ENCODE measurements around the gene ABCG1.
A peak's percentile ranks its signal among the peaks of the same experiment; 100 is the strongest.
"Not testable (repeated sequence)": the region's sequence is repeated elsewhere in the genome, so short reads cannot be mapped to it uniquely, and the experiment has no call there.

ABCG1 gene

GRCh38 chr21:42218836-42219605 lies at the start of gene ABCG1:
ABCG1 (plus strand) TSS chr21:42219140; CDS start chr21:42219263, 123 bp downstream.
- no peak for DNase-seq (ENCODE audit: low read depth in 3 of 3)

DNA sequence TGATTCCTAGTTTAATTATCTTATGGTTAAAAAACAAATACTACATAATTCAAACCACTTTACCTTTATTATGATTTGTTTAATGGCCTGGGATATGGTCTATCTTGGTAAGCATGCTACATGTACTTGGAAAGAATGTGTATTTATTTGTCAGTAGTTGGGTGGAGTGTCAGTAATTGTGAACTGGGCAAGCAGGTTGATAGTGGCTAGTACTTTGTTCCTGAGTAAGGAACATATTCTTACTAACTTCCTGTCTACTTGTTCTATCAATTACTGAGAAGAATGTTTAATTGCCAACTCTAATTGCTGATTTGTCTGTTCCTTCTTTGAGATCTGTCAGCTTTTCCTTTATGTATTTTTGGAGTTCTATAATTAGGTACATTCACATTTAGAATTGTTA lies 49.2 kb upstream of the ABCG1 start:
- DNase-seq (ENCODE audit: low read depth in 3 of 3) = no peak

DNA sequence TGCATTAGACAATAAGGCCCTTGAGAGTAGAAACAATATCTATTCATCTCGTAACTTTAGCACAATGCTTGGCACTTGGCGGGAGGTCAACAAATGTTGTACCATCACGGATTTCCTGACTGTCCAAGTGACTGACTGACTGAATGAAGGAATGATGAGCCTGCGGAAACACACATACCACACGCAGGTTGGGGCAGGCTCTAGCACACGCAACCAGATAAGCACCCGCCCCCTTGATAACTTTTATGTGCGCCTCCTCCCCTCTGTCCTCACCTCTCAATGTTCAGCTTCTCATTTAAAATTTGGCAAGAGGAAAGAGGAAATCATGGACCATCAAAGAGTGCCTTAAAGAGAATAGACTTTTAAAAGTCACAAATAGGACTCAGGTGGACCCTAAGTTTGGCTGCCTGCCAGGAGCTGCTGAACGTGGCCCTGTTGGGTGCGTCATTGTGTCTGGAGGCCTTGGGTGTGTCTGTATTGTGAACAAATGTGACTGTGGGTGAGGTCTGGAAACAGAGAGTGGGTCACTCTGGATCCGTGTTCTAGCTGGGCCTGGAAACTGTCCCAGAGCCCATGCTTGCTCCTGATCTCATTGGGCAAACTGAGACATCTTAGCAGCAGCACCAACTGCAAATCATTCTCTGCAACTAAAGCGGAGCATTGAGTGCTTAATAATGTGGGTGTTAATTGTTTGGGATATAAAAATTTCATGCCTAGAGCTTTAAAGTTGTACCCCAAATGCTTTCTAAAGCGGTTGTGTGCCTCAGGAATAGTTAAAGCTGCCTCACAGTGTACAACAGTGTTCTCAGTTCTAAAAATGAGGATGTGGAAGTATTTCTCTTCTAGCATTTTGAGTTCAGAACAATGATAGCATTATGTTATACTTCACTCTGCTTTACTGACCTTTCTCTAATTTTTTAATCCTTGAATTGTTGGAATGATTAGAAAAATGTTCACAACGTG lies 47.6 kb upstream of the ABCG1 start:
- DNase-seq (ENCODE audit: low read depth in 3 of 3) = no peak

DNA sequence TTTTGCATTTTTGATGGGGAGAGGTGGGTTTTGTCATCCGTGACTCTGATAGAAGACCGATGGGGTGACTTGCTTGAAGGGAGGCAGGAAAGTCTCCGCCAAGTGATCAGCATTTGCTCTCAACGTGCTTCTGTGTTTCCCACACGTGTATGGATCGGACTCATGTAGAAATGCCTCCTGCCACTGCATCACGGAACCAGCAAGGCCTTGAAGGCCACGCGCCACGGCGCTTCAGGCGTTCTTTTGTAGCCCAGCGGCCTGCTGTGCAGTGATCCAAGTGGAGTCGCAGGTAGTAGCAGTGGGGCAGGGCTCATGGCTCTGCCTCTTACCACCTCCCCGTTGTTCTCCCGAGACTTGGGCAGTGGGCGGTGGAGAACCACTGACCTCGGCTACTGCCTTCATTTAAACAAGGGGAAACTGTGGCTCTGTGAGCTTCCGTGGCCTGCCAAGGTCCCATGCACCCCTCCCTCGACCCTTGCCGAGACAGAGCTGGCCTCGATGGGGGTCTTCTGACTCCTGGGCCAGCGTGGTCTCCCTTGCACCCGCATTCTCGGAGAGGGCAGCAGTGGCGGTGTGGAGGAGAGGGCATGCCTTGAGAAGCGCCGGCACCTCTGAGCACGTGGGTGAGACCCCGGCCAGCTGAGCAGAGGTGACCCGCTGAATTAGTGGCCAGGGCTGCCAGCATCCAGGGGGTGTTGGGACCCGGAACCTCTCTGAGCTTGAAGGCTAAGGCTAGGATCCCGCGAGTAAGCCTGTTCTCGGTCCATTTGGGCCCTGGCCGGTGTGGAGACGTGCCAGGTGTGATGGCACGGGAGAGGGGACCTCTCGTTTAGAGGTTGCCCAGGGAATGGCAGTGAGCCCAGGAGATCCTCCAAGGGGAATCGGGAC lies 46.1 kb upstream of the ABCG1 start:
- no peak for DNase-seq (ENCODE audit: low read depth in 3 of 3)

DNA sequence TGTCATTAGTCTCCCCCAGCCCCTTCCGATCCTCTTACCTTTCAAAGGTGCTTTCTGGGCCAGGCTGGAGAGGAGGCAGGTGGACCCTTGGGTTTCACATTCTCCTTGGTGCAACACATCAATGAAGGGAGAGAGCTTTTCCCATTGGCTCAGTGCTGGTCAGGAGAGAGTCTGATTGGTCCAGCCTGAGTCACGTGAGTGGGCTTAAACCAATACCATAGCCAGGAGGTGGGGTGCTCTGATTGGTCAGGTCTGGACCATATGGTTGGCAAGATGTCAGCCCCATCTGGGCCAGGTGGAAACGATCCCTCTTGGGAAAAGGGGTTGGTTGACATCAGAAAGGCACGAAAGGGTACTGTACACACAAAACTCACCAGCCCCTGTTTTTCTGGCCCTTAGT lies 44.8 kb upstream of the ABCG1 start:
- no peak for DNase-seq (ENCODE audit: low read depth in 3 of 3)

DNA sequence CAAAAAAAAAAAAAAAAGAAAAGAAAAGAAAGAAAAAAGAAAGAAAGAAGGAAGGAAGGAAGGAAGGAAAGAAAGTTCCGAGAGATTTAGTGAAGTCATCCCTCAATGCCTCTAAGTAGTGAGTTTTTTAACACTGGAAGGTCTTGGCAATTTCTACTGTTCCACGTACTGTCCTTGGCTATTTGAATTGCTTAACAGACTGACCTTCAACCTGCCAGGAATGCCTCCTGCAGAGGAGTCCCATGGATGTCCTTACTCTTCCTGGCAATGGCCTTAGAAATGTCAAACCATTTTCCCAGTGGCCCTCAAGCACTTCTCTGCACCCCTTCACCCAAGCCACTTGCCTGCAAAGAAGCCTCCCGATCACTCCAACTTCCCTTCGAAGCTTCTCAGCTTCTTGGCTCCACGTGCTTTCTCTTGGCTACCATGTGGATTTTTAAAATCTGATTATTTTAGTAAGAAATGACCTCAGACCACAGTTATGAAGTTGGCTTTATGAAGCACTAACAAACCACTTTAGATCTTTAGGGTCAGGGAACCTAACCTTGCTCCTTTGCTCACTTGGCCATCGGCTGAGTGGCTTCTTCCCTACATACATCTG lies 43.7 kb upstream of the ABCG1 start:
- no peak for DNase-seq (ENCODE audit: low read depth in 3 of 3)

DNA sequence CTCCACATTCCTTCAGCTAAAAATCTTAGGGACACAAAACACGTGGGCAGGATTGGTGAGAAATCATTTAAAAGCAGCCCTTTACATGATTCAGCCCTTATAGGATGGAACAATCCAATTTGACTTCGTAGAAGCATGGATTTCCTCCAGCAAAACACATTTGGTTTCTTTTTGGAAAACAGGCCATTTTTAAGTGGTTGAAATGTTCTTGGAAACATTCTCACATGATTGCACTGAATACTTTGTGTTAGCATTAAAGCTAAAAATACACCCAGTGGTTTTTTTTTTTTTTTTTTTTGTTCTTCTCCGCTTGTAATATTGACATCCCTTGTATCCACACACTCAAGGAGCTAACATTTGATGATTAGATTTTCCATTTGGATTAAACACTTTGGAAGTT lies 42.1 kb upstream of the ABCG1 start:
- DNase-seq (ENCODE audit: low read depth in 3 of 3) = no peak

DNA sequence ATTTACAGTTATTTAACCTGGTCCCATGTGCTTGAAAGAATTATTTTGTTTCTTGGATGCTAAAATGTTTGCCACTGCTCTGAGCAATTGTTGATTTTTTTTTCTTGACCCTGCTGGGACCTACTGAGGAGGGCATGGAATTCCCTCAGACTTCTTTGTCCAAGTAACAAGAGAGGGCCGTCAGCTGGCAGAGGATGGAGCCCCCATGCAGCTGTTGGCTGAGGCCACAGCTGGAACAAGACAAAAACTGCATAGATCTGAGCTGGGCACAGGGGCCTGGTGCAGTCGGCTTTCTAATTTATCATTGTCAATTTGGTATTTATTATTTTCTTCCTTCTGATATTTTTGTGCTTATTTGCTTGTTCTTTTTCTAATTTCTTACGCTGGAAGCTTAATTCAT lies 39.6 kb upstream of the ABCG1 start:
- DNase-seq (ENCODE audit: low read depth in 3 of 3) = no peak

- not testable (repeated sequence) for DNase-seq (ENCODE audit: low read depth in 3 of 3)
These were observed 38.9 kb upstream of the ABCG1 start for GRCh38 chr21:42180001-42180400.

DNA sequence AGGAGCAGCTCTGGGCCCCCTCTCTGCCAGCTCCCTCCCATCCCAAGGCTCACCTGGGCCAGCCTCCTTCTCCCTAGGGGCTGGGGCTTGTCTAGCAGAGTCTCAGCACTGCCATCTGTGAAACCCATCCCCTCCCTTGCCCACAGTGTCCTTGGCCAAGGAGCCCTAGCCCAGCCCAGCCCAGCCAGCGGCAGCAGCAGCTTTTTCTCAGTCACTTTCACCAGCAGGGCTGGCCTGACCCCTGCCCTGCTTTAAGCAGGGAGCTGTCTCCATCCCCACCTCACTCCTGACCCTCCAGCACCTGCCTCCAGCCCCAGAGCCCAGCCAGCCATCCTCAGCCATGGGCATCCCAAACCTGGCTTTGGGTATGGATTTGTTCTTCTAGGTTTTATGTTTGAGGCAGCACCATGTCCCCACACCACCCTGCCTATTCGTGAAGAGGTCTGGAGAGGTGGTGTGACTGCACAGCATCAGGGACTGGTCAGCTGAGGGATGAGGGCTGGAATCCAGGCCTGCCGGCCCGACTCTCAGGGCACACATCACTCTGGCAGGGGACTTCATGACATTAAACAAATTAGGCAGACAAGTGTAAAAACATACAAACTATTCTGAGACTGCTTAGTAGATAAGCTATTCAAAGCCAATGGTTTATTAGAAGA lies 36.1 kb upstream of the ABCG1 start:
- no peak for DNase-seq (ENCODE audit: low read depth in 3 of 3)

DNA sequence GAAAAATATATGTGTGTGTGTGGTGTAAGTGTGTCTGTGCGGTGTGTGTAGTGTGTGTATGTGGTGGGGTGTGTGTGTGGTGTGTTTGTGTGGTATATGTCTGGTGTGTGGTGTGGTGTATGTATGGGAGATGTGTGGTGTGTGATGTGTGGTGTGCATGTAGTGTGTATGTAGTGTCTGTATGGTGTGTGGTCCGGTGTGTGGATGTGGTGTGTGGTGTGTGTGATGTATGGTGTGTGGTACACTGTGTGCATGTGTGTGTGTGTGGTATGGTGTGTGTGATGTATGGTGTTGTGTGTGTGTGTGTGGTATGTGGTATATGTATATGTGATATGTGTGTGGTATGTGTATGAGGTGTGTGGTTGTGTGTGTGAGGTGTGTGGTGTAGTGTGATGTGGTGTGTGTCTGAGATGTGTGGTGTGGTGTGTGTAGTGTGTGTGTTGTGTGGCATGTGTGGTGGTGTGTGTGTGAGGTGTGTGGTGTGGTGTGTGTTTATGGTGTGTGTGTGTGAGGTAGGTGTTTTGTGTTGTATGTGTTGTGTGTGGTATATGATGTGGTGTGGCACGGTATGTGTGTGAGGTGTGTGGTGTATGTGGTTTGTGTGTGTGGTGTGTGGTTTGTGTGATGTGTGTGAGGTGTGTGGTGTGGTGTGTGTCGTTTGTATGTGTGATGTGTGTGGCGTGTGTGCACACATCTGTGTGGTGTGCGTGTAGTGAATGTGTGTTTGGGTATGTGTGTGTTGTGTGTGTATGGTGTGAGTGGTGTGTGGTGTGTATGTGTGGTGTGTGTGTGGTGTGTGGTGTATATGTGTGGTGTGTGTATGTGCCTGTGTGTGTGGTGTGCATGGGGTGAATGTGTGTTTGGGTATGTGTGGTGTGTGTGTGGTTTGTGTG lies 35.3 kb upstream of the ABCG1 start:
- no peak for DNase-seq (ENCODE audit: low read depth in 3 of 3)

DNA sequence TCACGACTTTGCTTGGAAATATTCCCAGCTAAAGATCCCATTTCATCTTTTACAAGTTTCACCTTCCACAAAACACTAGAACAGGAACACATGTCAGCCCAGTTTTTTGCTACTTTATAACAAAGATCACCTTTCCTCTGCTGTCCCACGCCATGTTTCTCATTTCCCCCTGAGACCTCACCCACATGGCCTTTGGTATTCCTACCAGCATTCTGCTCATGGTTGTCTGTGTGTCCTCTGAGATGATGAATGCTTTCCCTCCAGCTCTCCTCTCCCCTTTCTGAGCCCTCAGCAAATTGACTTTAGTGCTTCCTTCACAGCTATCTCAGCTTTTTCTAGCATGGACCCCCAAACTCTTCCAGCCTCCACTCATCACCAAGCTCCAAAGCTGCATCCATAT lies 32.3 kb upstream of the ABCG1 start:
- no peak for DNase-seq (ENCODE audit: low read depth in 3 of 3)

DNA sequence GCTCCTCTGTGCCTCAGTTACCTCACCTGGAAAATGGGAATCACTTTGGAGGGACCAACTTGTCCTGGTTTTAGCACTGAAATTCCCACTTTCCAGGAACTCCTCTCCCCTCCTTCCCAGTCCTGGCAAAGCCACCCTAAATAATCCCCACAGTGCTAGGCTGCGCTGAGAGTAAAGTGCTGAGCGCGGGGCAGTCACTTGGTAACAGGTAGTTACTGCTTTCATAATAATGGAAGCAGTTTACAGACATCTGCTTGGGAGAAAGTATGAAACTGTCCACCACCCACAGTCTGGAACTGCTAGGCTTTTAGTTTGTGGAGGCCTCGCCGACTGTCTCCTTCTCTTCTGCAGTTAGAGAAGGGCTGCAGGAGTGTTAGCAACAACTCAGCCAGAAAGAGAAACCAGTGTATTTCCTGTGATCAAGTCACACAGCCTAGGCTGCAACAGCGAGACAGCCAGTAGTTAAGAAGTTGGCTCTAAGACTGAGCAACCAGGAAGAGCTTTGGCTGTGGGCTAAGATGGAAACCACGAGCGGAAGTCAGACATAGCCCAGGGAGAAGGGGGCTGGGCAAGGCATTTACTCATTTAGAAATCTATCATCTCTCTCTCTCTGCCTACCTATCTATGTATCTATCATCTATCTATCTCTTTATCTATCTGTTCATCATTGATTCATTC lies 30.8 kb upstream of the ABCG1 start:
- peak; percentile 51 to 65 (median 65) for DNase-seq (ENCODE audit: low read depth in 3 of 3)

- no peak for DNase-seq (ENCODE audit: low read depth in 3 of 3)
These were observed 30.3 kb upstream of the ABCG1 start for GRCh38 chr21:42188663-42189062.

- no peak for DNase-seq (ENCODE audit: low read depth in 3 of 3)
These were observed 29.5 kb upstream of the ABCG1 start for GRCh38 chr21:42189431-42189830.

DNA sequence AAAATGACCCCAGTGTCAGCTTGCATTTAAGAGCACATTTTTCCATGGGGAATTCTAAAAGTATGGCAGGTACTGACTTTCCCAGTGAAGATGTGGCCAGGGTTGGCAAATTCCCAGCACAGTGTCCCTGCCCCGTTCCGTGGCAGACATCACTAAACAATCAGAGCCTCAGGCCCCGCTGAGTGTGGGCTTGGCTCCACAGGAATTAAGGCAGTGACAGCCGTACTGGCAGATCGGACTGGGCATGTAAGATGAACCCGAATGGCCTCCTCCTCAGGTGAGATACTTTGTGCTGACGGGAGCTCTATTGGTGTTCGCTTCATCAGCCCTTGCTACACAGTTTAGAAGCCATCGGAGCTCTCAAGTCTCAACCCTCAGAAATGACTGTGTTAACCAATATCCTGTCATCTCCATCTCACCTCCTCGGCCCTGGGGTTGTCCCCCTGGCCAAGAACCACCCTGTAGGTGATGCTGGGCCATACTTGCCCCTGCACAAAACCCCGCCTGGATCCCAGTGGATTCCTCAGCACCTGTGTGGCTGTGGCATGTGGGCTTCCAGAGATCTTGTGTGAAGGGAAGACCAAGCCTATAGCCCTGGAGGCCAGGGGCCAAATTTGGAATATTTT lies 29.0 kb upstream of the ABCG1 start:
- DNase-seq (ENCODE audit: low read depth in 3 of 3) = no peak

- no peak for DNase-seq (ENCODE audit: low read depth in 3 of 3)
These were observed 28.5 kb upstream of the ABCG1 start for GRCh38 chr21:42190486-42190863.

- no peak for DNase-seq (ENCODE audit: low read depth in 3 of 3)
These were observed 27.9 kb upstream of the ABCG1 start for GRCh38 chr21:42191064-42191463.

Data from stimulated activated CD4-positive, alpha-beta T cell treated with anti-CD3 and anti-CD28 coated beads, TNF-alpha, amount 100 ng/mL, for 48 hours (primary cell).